Ramos (cell line): ENCODE measurements around the gene BSG.
"Not testable (repeated sequence)": the region's sequence is repeated elsewhere in the genome, so short reads cannot be mapped to it uniquely, and the experiment has no call there.

ENCODE experiments used
- in situ Hi-C: fragments of 300-500 bp; cut with MboI; formaldehyde crosslinking; loops from one replicate; pipeline ENCODE4 v1.14.3; 2022; ENCODE audit warnings: low sequenced_read_pairs; ENCODE audit not compliant: unreplicated experiment

Gene BSG

GRCh38 chr19:601310-601709 is 28.9 kb downstream of the BSG start:
- in situ Hi-C loops, result no loop called here

- in situ Hi-C loops, result no loop called here
Observed at GRCh38 chr19:601790-602189, 29.4 kb downstream of the BSG start.

- in situ Hi-C loops, result no loop called here
Observed at GRCh38 chr19:602391-603301, 30.2 kb downstream of the BSG start.

- in situ Hi-C loops, result not testable (repeated sequence)
Observed at GRCh38 chr19:603302-603639, 30.9 kb downstream of the BSG start.

GRCh38 chr19:603779-604178 is 31.4 kb downstream of the BSG start:
- in situ Hi-C loops, result not testable (repeated sequence)

- in situ Hi-C loops, result no loop called here
Observed at GRCh38 chr19:604355-604754, 32.0 kb downstream of the BSG start.

GRCh38 chr19:605061-605971 is 32.9 kb downstream of the BSG start:
- in situ Hi-C loops, result not testable (repeated sequence)

- in situ Hi-C loops, result no loop called here
Observed at GRCh38 chr19:607301-608154, 35.1 kb downstream of the BSG start.

GRCh38 chr19:608155-609003 is 36.0 kb downstream of the BSG start:
- in situ Hi-C loops, result no loop called here

GRCh38 chr19:609004-609346 is 36.6 kb downstream of the BSG start:
- in situ Hi-C loops, result no loop called here

- in situ Hi-C loops, result no loop called here
Observed at GRCh38 chr19:610071-610800, 37.8 kb downstream of the BSG start.

GRCh38 chr19:610801-611480 is 38.5 kb downstream of the BSG start:
- in situ Hi-C loops, result no loop called here

- in situ Hi-C loops, result no loop called here
Observed at GRCh38 chr19:611481-611868, 39.1 kb downstream of the BSG start.

- in situ Hi-C loops, result no loop called here
Observed at GRCh38 chr19:612941-613340, 40.5 kb downstream of the BSG start.

GRCh38 chr19:613732-614567 is 41.6 kb downstream of the BSG start:
- in situ Hi-C loops, result no loop called here

- in situ Hi-C loops, result no loop called here
Observed at GRCh38 chr19:615619-616018, 43.2 kb downstream of the BSG start.

GRCh38 chr19:616062-616700 is 43.8 kb downstream of the BSG start:
- in situ Hi-C loops, result no loop called here
